ENCODE results near the gene C10orf95. TPM values are rescaled to one million over a fixed set of nuclear protein-coding genes. Genes with fewer than 3 reads are reported as not detected.

C10orf95 gene
- total and polyA plus RNA-seq, 2 of the 13 experiments (the other 11 are each of a cell fraction or from before 2014, with no cell fraction given): 0.05 to 0.07 TPM

GRCh38 chr10:102450374-102451104 lies 804 bp downstream of the C10orf95 start (continued):
- TF ChIP-seq CCDC6 (CRISPR knock-in tag; IDR thresholded peaks at IDR 0.05): peak; percentile 75; the same call in 1 of the 2 replicates
- TF ChIP-seq PHF20 (CRISPR knock-in tag; IDR thresholded peaks at IDR 0.05): no peak
- no peak for TF ChIP-seq TEAD2 (CRISPR knock-in tag; IDR thresholded peaks at IDR 0.05)
- TF ChIP-seq HNF4G (IDR thresholded peaks at IDR 0.05; ENCODE audit: borderline replicate concordance, low read depth, low read length): no peak
- TF ChIP-seq HNF4G (CRISPR knock-in tag; IDR thresholded peaks at IDR 0.05; ENCODE audit: borderline replicate concordance, low read depth): no peak
- TF ChIP-seq, protein P1, sequence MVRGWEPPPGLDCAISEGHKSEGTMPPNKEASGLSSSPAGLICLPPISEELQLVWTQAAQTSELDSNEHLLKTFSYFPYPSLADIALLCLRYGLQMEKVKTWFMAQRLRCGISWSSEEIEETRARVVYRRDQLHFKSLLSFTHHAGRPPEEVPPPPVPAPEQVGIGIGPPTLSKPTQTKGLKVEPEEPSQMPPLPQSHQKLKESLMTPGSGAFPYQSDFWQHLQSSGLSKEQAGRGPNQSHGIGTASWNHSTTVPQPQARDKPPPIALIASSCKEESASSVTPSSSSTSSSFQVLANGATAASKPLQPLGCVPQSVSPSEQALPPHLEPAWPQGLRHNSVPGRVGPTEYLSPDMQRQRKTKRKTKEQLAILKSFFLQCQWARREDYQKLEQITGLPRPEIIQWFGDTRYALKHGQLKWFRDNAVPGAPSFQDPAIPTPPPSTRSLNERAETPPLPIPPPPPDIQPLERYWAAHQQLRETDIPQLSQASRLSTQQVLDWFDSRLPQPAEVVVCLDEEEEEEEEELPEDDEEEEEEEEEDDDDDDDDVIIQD (CRISPR knock-in tag; IDR thresholded peaks at IDR 0.05; ENCODE audit: low read depth): no peak
- no peak for TF ChIP-seq ZNF546 (CRISPR knock-in tag; conservative IDR thresholded peaks at IDR 0.05)
- TF ChIP-seq POGK (CRISPR knock-in tag; conservative IDR thresholded peaks at IDR 0.05): peak; percentile 46
- TF ChIP-seq RFXAP (CRISPR knock-in tag; IDR thresholded peaks at IDR 0.05; ENCODE audit: borderline replicate concordance): no peak; the same call in 1 of the 2 replicates
- TF ChIP-seq, protein P2, sequence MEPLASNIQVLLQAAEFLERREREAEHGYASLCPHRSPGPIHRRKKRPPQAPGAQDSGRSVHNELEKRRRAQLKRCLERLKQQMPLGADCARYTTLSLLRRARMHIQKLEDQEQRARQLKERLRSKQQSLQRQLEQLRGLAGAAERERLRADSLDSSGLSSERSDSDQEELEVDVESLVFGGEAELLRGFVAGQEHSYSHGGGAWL (CRISPR knock-in tag; IDR thresholded peaks at IDR 0.05): no peak; the same call in 1 of the 2 replicates
- no peak for TF ChIP-seq DPF2 (CRISPR knock-in tag; IDR thresholded peaks at IDR 0.05; ENCODE audit: borderline replicate concordance, low read depth)
- TF ChIP-seq ZNF460 (CRISPR knock-in tag; IDR thresholded peaks at IDR 0.05; ENCODE audit: borderline replicate concordance): no peak
- TF ChIP-seq, protein P3, sequence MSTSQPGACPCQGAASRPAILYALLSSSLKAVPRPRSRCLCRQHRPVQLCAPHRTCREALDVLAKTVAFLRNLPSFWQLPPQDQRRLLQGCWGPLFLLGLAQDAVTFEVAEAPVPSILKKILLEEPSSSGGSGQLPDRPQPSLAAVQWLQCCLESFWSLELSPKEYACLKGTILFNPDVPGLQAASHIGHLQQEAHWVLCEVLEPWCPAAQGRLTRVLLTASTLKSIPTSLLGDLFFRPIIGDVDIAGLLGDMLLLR (CRISPR knock-in tag; IDR thresholded peaks at IDR 0.05): peak; percentile 76; the same call in 1 of the 2 replicates
- TF ChIP-seq HDAC1 (CRISPR knock-in tag; IDR thresholded peaks at IDR 0.05): no peak
- no peak for TF ChIP-seq DNMT3B (CRISPR knock-in tag; conservative IDR thresholded peaks at IDR 0.05)
- no peak for TF ChIP-seq E2F1 (CRISPR knock-in tag; IDR thresholded peaks at IDR 0.05)
- TF ChIP-seq, protein P4, sequence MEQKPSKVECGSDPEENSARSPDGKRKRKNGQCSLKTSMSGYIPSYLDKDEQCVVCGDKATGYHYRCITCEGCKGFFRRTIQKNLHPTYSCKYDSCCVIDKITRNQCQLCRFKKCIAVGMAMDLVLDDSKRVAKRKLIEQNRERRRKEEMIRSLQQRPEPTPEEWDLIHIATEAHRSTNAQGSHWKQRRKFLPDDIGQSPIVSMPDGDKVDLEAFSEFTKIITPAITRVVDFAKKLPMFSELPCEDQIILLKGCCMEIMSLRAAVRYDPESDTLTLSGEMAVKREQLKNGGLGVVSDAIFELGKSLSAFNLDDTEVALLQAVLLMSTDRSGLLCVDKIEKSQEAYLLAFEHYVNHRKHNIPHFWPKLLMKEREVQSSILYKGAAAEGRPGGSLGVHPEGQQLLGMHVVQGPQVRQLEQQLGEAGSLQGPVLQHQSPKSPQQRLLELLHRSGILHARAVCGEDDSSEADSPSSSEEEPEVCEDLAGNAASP (CRISPR knock-in tag; IDR thresholded peaks at IDR 0.05; ENCODE audit: borderline replicate concordance): no peak
